ENCODE results near the gene ETV4.

Gene ETV4

DNA sequence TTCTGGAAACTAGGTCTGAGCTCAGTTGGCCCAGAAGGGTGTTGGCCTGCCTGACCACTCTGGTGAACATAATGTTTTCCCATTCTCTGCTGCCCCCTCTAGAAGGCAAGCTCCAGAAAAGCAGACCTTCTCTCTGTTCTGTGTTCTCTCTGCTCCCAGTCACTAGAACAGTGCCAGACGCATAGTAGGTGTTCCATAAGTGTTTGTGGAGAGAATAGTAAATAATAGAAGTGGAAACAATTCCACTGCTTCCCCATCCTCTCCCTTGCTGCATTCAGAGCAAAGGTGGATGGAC is 32.2 kb upstream of the ETV4 start:
- FAIRE-seq (no peak), DNase-seq (ENCODE audit: insufficient read length, low spot score) (no peak)
- TF ChIP-seq, protein P1, sequence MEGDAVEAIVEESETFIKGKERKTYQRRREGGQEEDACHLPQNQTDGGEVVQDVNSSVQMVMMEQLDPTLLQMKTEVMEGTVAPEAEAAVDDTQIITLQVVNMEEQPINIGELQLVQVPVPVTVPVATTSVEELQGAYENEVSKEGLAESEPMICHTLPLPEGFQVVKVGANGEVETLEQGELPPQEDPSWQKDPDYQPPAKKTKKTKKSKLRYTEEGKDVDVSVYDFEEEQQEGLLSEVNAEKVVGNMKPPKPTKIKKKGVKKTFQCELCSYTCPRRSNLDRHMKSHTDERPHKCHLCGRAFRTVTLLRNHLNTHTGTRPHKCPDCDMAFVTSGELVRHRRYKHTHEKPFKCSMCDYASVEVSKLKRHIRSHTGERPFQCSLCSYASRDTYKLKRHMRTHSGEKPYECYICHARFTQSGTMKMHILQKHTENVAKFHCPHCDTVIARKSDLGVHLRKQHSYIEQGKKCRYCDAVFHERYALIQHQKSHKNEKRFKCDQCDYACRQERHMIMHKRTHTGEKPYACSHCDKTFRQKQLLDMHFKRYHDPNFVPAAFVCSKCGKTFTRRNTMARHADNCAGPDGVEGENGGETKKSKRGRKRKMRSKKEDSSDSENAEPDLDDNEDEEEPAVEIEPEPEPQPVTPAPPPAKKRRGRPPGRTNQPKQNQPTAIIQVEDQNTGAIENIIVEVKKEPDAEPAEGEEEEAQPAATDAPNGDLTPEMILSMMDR (IDR thresholded peaks at IDR 0.05; ENCODE audit: insufficient read depth, missing control alignments): no peak

DNA sequence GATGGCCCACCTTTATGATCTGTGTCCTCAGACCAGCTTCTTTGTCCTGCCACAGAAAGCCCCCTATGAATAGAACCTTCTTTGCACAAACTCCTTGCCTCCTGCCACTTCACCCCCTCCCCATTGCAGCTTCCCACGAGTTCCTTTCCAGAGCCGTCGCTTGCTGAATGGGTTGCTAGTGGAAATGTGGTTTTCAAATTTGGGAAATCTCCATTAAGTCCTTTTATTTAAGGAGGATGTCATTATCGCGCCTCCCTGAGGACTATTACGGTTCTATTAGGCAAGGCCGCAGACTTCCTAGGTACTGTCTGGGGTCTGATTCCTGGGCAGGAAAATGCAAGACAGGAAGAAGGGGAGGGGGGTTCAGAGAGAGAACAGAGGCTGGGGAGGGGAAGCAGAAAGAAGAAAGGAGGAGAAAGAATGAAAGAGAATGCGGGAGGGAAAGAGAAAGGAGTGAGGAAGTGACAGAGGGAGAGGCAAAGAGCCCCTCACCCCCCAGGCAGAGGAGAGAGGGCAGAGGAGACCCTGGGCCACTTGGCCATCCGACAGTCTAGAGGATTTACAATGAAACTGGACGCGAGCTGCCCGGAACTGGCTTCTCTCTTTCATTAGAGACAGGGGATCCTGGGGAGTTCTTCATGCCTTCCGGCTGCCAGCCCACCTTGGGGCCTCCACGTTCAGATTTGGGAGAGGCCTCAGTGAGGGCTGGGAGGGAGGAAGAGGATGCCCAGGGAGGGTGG is 31.7 kb upstream of the ETV4 start:
- TF ChIP-seq, protein P1 (IDR thresholded peaks at IDR 0.05; ENCODE audit: insufficient read depth, missing control alignments): no peak
- DNase-seq (ENCODE audit: insufficient read length, low spot score): no peak
- no peak for FAIRE-seq

DNA sequence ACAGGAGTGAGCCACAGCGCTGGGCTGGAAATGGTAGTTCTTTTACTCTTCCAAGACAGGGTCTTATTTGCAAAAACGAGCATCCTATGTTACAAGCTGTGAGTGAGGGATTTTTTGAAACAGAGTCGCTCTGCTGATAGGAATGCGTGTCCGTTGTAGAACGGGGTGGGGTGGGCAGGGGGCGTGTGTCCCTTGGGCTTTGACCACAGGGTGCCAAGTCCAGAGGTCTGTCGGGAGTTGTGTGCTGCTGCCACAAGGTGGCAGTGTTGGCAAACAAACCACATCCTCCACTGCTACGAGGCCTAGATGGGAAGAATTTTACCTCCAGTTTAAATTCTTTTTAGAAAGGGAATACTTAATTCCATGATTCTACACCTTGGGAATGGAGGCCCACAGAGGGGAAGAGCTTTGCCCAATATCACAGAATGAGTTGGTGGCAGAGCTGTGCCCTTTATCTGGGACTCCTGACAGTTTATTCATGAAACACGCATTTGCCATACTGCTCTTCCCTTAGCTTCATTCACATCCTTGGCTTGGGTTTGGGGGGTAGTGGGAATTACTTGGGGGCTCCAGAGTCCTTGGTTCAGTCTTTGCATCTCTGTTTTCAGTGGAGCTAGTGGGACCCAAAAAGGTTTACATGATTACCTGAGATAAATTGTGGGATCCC is 30.6 kb upstream of the ETV4 start:
- TF ChIP-seq, protein P1 (IDR thresholded peaks at IDR 0.05; ENCODE audit: insufficient read depth, missing control alignments): peak; percentile 98
- FAIRE-seq (no peak), DNase-seq (ENCODE audit: insufficient read length, low spot score) (peak; percentile 51)

DNA sequence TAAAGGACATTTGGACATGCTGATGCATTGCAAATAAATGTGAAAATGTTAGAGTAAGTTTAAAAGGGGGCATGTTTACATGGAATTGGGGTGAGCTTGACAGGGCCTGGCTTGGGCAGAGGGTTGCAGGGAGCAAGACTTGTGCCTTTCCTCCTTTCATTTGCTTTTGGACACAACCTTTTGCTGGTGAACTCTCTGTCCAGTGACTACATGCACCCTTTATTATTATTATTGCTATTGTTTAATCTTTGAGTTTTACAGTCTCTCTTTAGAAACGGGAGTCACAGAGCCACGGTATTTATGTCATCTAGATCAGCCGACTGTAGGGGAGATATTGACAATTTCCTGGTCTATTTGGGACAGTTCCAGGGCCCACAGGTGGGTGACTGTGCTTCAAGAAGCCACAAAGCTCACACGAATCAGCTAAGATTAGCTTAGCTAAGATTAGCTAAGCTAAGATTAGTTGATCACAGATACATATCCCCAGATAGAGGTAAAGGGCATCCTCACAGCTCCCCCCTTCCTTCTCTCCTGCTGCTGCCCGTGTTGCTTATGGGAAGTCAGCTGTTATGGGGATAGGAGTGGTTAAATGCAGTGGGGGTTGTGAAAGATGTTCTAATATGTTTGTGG is 28.9 kb upstream of the ETV4 start:
- FAIRE-seq (no peak), DNase-seq (ENCODE audit: insufficient read length, low spot score) (no peak)
- TF ChIP-seq, protein P1 (IDR thresholded peaks at IDR 0.05; ENCODE audit: insufficient read depth, missing control alignments): no peak

DNA sequence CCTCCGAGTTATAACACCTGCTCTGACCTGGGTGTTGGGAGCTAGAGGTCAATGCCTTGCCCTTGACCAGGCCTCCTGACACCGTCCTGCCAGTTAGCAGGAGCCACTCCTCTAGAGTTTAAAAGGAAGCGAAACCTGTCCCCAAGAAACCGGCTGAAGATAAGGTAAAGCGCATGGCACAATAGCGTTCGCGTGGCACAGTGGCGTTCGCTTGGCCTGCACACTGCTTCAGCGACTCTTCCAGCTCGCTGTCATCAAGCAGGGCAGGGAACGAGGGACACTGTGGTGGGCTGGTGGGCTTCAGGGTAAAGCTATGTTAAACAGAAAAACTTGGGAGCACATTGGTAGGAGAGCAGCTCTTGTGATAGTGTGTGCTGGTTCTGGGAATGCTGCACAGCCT is 28.2 kb upstream of the ETV4 start:
- FAIRE-seq (no peak), DNase-seq (ENCODE audit: insufficient read length, low spot score) (no peak)
- TF ChIP-seq, protein P1 (IDR thresholded peaks at IDR 0.05; ENCODE audit: insufficient read depth, missing control alignments): no peak

DNA sequence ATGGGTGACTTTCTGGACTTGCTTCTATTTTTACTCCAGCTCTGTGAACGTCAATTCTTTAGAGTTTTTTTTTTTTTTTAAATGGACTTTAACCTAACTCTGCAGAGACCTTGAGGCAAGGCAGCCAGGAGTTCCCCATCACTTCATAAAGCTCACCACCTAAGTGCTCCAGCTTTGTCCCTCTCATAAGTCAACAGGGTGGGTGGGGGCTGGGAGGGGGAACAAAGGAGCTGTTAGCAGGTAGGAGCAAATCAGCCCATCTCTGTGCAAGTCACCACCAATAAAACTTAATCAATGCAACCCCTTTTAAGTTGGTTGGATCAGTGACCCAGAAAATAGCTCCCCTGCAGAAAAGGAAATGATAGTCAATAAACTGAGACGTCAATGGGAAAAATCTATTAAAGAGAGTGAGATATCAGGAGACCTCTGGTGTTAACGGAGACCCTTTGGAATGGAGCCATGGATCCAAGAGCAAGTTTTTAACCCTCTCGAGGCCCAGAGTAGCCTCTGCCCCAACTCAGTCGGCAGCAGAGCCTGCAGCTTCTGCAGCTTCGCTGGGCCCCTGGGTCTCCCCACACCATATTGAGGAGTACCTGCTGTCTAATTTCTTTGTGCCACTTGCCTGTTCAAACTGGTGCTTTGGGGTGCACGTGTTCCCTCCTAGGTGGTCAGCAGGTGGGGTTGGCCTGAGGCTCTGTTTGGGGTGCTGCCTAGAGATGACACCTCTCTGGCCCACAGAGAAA is 27.6 kb upstream of the ETV4 start:
- no peak for FAIRE-seq
- TF ChIP-seq, protein P1 (IDR thresholded peaks at IDR 0.05; ENCODE audit: insufficient read depth, missing control alignments): no peak
- no peak for DNase-seq (ENCODE audit: insufficient read length, low spot score)

Measured in D721Med (cell line).